ENCODE data around the gene PSMB8. TPM values are rescaled to one million over a fixed set of nuclear protein-coding genes. Genes with fewer than 3 reads are reported as not detected.

PSMB8 gene
- total RNA-seq = 10 to 100 TPM; 15.4 to 29.2 TPM

DNA sequence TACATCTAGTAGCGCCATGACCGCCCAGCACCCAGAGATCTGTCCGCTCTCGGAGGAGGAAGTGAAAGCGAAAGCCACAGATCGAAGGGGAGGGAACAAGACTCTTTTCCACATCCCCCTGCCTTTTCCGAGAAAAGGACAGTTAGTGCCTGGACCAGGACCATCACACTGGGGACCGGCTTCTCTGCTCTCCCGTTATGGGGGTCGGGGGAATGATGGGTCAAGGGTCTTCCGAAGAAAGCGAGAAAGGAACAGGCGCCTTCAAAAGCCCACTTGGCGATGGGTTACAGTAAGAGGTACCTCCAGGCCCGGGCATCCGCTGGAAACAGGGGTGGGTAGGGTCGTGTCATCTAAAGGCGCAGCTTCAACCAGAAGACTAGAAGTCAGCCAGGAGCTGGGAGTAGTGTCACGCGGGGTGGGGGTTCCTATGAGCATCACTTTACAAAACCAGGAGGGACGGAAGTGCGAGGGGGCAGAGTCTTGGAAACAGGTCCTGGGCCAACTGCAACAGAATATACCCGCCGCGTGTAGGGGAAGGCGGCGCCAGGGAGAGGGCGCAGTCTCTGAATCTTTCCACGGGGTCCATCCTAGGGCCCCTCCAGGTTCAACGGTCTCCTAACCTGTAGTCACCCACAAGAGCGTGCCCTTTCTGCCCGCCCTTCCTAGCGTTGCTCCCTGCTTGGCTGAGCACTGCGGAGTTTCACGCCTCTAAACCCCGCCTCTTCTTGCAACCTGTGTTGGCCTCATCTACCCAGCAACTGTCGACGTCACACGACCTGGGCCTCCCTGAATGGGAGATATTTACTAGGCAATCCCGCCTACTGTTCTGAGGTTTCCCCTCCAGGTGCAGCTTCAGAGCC is at the start of gene PSMB8:
TSS of gene PSMB8 (minus strand) at position 69 of the 860 bp plus-strand sequence. CDS start at position 18, 51 bp downstream.
- DNase-seq (ENCODE audit: low spot score) = peak; percentile 98
- Histone ChIP-seq H3K27me3 (no peaks in the 10 kb centered on the region), H3K9me3 (no peaks in the 10 kb centered on the region), H3K4me1 (peaks cover 0 to 25% of the 10 kb centered on the region in 2 donors), H3K36me3 (peaks cover 48% of the 10 kb centered on the region), H3K4me3 (peak within 1 kb of the TSS; percentile 70 to 73), H3K27ac (peak within 1 kb of the TSS; percentile 94 to 95)
- TF ChIP-seq, protein P1, sequence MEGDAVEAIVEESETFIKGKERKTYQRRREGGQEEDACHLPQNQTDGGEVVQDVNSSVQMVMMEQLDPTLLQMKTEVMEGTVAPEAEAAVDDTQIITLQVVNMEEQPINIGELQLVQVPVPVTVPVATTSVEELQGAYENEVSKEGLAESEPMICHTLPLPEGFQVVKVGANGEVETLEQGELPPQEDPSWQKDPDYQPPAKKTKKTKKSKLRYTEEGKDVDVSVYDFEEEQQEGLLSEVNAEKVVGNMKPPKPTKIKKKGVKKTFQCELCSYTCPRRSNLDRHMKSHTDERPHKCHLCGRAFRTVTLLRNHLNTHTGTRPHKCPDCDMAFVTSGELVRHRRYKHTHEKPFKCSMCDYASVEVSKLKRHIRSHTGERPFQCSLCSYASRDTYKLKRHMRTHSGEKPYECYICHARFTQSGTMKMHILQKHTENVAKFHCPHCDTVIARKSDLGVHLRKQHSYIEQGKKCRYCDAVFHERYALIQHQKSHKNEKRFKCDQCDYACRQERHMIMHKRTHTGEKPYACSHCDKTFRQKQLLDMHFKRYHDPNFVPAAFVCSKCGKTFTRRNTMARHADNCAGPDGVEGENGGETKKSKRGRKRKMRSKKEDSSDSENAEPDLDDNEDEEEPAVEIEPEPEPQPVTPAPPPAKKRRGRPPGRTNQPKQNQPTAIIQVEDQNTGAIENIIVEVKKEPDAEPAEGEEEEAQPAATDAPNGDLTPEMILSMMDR (IDR thresholded peaks at IDR 0.05) = peak; percentile 26 to 51

- Histone ChIP-seq H3K27me3 (no peaks in the 10 kb centered on the region), H3K27ac (no peak overlapping the region), H3K36me3 (no peaks in the 10 kb centered on the region), H3K4me1 (peaks cover 0 to 26% of the 10 kb centered on the region in 2 donors), H3K9me3 (no peaks in the 10 kb centered on the region), H3K4me3 (no peak overlapping the region)
- TF ChIP-seq, protein P1 (IDR thresholded peaks at IDR 0.05) = no peak
- no peak for DNase-seq (ENCODE audit: low spot score)
These were observed 47.0 kb upstream of the PSMB8 start for GRCh38 chr6:32890831-32891230.

DNA sequence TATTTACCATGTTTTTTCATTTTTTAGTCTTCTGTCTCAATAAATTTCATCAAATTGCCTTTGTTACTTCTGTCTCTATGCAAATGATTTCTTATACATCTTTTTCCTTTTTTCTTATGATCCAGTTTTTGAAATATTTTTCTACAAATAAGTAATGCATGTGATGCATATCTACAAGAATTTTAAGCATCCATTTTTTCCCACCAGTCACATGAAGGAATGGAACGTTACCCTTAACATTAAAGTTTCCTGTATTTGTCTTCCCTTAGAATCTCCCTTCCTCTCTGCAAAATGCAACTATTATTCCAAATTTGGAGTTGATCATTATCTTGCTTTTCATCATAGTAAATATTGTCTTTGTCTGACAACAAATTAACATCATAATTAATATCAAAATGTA is 45.7 kb upstream of the PSMB8 start:
- Histone ChIP-seq H3K4me1 (peaks cover 0 to 17% of the 10 kb centered on the region in 2 donors), H3K4me3 (no peak overlapping the region), H3K9me3 (no peaks in the 10 kb centered on the region), H3K36me3 (no peaks in the 10 kb centered on the region), H3K27ac (no peak overlapping the region), H3K27me3 (no peaks in the 10 kb centered on the region)
- TF ChIP-seq, protein P1 (IDR thresholded peaks at IDR 0.05) = no peak
- DNase-seq (ENCODE audit: low spot score) = no peak

GRCh38 chr6:32888576-32888975 is 44.7 kb upstream of the PSMB8 start:
- DNase-seq (ENCODE audit: low spot score) = no peak
- no peaks in the 10 kb centered on the region for H3K27me3 ChIP-seq
- TF ChIP-seq, protein P1 (IDR thresholded peaks at IDR 0.05) = no peak
- no peak overlapping the region for H3K4me3 ChIP-seq
- H3K9me3 ChIP-seq = no peaks in the 10 kb centered on the region
- no peak overlapping the region for H3K27ac ChIP-seq
- H3K4me1 ChIP-seq = peaks cover 0 to 14% of the 10 kb centered on the region in 2 donors
- no peaks in the 10 kb centered on the region for H3K36me3 ChIP-seq

DNA sequence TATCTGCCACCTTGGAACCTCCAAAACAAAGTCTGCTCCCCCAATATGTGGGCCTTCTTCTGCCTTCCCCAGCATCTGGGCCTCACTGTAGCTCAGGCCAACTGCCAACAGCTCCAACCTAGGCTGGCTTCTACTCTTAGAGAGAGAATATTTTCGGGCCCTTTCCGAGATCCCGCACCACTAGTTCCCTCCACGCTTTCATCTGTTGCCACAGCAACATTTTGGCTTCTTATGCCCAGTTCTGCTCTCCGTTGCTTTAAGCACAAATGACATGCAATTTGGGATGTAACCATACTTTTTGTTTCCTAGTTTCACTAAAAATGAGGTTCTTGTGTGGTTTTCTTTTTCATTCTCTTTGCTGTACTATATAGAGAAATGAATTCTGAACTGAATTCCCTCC is 43.8 kb upstream of the PSMB8 start:
- Histone ChIP-seq H3K27me3 (no peaks in the 10 kb centered on the region), H3K4me1 (peaks cover 0 to 12% of the 10 kb centered on the region in 2 donors), H3K27ac (no peak overlapping the region), H3K4me3 (no peak overlapping the region), H3K9me3 (no peaks in the 10 kb centered on the region), H3K36me3 (no peaks in the 10 kb centered on the region)
- no peak for DNase-seq (ENCODE audit: low spot score)
- TF ChIP-seq, protein P1 (IDR thresholded peaks at IDR 0.05) = no peak
